Glutamatergic neuron (in vitro differentiated cells): ENCODE data around the gene OR2J1. TPM values are rescaled to one million over a fixed set of nuclear protein-coding genes. Genes with fewer than 3 reads are reported as not detected.

Experiments
- DNase-seq: peaks from one replicate; pipeline ENCODE4 v3.0.0; 2022
- H3K27ac Mint-ChIP-seq: one replicate; pipeline ENCODE4 v1.8.0; 2020; ENCODE audit warnings: mild to moderate bottlenecking, mixed read lengths, inconsistent platforms; ENCODE audit not compliant: unreplicated experiment
- H3K27me3 Mint-ChIP-seq: one replicate; pipeline ENCODE4 v1.8.0; 2020; ENCODE audit warnings: mild to moderate bottlenecking, moderate library complexity, mixed read lengths, inconsistent platforms; ENCODE audit not compliant: unreplicated experiment
- H3K36me3 Mint-ChIP-seq: one replicate; pipeline ENCODE4 v1.8.0; 2020; ENCODE audit warnings: mild to moderate bottlenecking, mixed read lengths, inconsistent platforms; ENCODE audit not compliant: unreplicated experiment
- H3K4me1 Mint-ChIP-seq: one replicate; pipeline ENCODE4 v1.8.0; 2020; ENCODE audit warnings: mild to moderate bottlenecking, low read depth, mixed read lengths, inconsistent platforms; ENCODE audit not compliant: unreplicated experiment
- H3K4me3 Mint-ChIP-seq: one replicate; pipeline ENCODE4 v1.8.0; 2020; ENCODE audit warnings: mild to moderate bottlenecking, mixed read lengths, inconsistent platforms; ENCODE audit not compliant: unreplicated experiment
- H3K9me3 Mint-ChIP-seq: one replicate; pipeline ENCODE4 v1.8.0; 2020; ENCODE audit warnings: mild to moderate bottlenecking, moderate library complexity, mixed read lengths, inconsistent platforms; ENCODE audit not compliant: unreplicated experiment
- total RNA-seq: library from RNA; stranded (reverse); fragmentation: NEBNext Ultra II Directional; extraction: Animal tissue kit (Norgen Biotek cat#: 25700); gene quantifications from one replicate; pipeline ENCODE4 v1.2.1, GENCODE V29; 2021; ENCODE audit not compliant: unreplicated experiment
- TF ChIP-seq, protein P1 (sequence below): fragments of 200-600 bp; sonication (generic); IDR thresholded peaks from one replicate; pipeline ENCODE4 v1.5.0; 2021; ENCODE audit not compliant: partially characterized antibody, unreplicated experiment

Gene OR2J1
- total RNA-seq, 1 donor from 2014 or later: not detected

GRCh38 chr6:29082457-29082856 is 16.8 kb upstream of the OR2J1 start:
- DNase-seq: no peak
- Mint-ChIP-seq H3K27ac (no peak overlapping the region), H3K9me3 (no peaks in the 10 kb centered on the region), H3K36me3 (no peaks in the 10 kb centered on the region), H3K27me3 (no peaks in the 10 kb centered on the region), H3K4me1 (no peaks in the 10 kb centered on the region), H3K4me3 (no peak overlapping the region)
- TF ChIP-seq, protein P1, sequence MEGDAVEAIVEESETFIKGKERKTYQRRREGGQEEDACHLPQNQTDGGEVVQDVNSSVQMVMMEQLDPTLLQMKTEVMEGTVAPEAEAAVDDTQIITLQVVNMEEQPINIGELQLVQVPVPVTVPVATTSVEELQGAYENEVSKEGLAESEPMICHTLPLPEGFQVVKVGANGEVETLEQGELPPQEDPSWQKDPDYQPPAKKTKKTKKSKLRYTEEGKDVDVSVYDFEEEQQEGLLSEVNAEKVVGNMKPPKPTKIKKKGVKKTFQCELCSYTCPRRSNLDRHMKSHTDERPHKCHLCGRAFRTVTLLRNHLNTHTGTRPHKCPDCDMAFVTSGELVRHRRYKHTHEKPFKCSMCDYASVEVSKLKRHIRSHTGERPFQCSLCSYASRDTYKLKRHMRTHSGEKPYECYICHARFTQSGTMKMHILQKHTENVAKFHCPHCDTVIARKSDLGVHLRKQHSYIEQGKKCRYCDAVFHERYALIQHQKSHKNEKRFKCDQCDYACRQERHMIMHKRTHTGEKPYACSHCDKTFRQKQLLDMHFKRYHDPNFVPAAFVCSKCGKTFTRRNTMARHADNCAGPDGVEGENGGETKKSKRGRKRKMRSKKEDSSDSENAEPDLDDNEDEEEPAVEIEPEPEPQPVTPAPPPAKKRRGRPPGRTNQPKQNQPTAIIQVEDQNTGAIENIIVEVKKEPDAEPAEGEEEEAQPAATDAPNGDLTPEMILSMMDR: no peak

GRCh38 chr6:29087213-29087612 is 12.1 kb upstream of the OR2J1 start, which contains the start of gene OR2B3:
Gene OR2B3 (minus strand): TSS chr6:29087313. CDS start chr6:29087248, 65 bp downstream.
- no peak within 1 kb of the TSS for H3K27ac Mint-ChIP-seq
- TF ChIP-seq, protein P1: no peak
- no peak for DNase-seq
- H3K9me3 Mint-ChIP-seq: no peaks in the 10 kb centered on the region
- H3K36me3 Mint-ChIP-seq: no peaks in the 10 kb centered on the region
- H3K4me3 Mint-ChIP-seq: no peak within 1 kb of the TSS
- H3K27me3 Mint-ChIP-seq: no peaks in the 10 kb centered on the region
- no peaks in the 10 kb centered on the region for H3K4me1 Mint-ChIP-seq

- Mint-ChIP-seq H3K36me3 (no peaks in the 10 kb centered on the region), H3K27ac (no peak overlapping the region), H3K27me3 (peaks cover 2% of the 10 kb centered on the region), H3K4me3 (no peak overlapping the region), H3K9me3 (no peaks in the 10 kb centered on the region), H3K4me1 (no peaks in the 10 kb centered on the region)
- DNase-seq: no peak
- TF ChIP-seq, protein P1: no peak
Observed at GRCh38 chr6:29092957-29093356, 6.3 kb upstream of the OR2J1 start.

- Mint-ChIP-seq H3K9me3 (no peaks in the 10 kb centered on the region), H3K4me3 (no peak overlapping the region), H3K36me3 (no peaks in the 10 kb centered on the region), H3K27ac (no peak overlapping the region), H3K4me1 (no peaks in the 10 kb centered on the region), H3K27me3 (peaks cover under 1% of the 10 kb centered on the region)
- DNase-seq: no peak
- TF ChIP-seq, protein P1: no peak
Observed at GRCh38 chr6:29097803-29098202, 1.5 kb upstream of the OR2J1 start.

DNA sequence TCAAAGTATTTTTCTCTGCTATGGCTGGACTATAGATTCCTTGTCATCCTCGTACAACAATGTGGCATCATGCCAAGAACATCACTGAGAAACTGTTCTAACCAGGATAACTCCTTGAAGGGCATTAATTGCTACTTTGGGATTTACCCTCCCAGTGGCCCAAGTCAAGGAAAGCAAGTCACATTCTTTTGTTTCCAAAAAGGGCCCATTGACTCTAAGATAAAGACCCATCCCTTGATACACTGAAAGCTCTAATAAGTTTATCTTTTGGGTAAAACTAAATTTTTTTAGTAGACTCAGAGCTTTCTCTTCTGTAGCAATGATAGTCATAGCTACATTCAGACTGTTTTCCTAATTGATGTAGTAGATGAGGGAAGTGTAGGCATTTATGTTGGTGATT is 8.5 kb downstream of the OR2J1 start, which contains the start of gene OR2J3:
TSS of gene OR2J3 (plus strand) at position 301 of the 400 bp plus-strand sequence. CDS start 3,833 bp downstream, outside the sequence.
- H3K36me3 Mint-ChIP-seq: no peaks in the 10 kb centered on the region
- H3K4me3 Mint-ChIP-seq: no peak within 1 kb of the TSS
- H3K27ac Mint-ChIP-seq: no peak within 1 kb of the TSS
- H3K4me1 Mint-ChIP-seq: no peaks in the 10 kb centered on the region
- TF ChIP-seq, protein P1: no peak
- H3K27me3 Mint-ChIP-seq: no peaks in the 10 kb centered on the region
- no peak for DNase-seq
- no peaks in the 10 kb centered on the region for H3K9me3 Mint-ChIP-seq
